ENCODE measurements around the gene TMEM156.

DNA sequence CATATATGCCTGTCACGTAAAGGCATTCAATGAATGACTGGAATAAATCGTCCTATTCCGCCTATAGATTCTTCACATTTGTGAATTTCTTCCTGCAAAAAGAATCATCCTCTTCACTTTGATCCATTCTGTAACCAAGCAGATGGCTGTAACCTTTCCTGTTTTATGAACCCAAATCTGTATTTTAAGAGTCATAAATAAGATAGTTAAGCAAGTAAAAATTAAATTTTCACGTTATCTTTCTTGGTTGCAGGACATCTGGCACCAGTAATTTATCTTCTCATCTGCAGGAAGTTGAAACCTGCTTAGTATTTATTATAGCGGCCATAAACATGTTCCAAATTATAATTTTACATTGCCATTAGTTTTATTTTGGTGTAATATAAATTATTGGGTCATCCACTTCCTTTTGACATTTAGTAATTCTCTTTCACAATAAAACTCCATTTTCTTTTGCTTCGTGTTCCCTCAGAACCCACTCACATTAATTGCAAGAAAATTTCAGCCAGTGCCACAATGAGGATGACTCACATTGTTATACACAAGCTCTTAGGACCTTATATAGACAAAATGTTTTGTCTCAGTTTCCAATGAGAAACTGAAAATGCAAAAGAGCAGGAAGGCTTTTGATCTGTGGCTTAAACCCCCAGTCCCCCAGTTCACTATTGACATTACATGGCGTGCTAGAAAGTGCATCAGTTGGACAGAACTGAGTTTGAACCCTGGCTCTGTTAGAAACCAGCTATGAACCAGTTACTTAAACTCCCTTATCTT is 51.1 kb downstream of the TMEM156 start:
- TF ChIP-seq, protein P1, sequence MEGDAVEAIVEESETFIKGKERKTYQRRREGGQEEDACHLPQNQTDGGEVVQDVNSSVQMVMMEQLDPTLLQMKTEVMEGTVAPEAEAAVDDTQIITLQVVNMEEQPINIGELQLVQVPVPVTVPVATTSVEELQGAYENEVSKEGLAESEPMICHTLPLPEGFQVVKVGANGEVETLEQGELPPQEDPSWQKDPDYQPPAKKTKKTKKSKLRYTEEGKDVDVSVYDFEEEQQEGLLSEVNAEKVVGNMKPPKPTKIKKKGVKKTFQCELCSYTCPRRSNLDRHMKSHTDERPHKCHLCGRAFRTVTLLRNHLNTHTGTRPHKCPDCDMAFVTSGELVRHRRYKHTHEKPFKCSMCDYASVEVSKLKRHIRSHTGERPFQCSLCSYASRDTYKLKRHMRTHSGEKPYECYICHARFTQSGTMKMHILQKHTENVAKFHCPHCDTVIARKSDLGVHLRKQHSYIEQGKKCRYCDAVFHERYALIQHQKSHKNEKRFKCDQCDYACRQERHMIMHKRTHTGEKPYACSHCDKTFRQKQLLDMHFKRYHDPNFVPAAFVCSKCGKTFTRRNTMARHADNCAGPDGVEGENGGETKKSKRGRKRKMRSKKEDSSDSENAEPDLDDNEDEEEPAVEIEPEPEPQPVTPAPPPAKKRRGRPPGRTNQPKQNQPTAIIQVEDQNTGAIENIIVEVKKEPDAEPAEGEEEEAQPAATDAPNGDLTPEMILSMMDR (IDR thresholded peaks at IDR 0.05 in 8 of 11, conservative IDR thresholded peaks at IDR 0.05 in 3 of 11): no peak
- TF ChIP-seq POLR2A (IDR thresholded peaks at IDR 0.05): no peak

Measured in spleen (tissue), 7 donors.